VCaP (cell line): ENCODE measurements around the gene SLC1A3.

Source experiments
- H3K27ac ChIP-seq: fragments of 450-650 bp; 2 replicates; pipeline ENCODE4 v1.5.1; 2017
- CTCF ChIP-seq: fragments of 450-650 bp; conservative IDR thresholded peaks from 2 replicates; pipeline ENCODE4 v1.5.1; 2017; ENCODE audit warnings: mild to moderate bottlenecking, moderate library complexity

Gene SLC1A3

DNA sequence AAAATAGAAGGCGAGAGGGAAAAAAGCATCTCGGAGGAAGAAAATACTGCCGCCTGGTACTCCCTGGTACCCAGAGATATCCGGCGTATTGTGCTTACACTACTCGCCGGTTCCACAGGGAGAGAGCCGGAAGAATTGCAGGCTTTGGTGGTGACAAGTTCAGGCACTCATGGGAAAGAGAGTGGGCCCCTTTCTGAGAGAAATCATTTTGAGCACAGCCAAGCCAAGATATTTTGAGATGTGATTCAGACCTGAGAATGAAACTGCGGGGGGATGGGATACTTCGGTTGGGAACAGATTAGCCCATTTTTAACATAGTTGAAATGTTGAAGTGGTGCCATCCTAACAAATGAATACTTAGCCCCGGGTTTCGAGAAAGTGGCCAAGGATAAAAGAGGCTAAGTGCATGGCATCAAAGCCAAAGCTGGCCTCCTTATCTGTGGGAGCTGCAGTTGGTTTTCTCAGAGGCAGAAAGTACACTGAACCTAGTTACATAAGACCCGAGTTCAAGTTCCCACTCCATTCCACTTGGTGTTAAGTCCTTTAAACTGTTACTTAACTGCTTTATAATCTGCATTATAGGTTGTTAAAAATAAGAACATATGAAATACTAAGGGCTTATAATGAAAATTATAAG, 62.7 kb downstream of the SLC1A3 start:
- H3K27ac ChIP-seq, result no peak overlapping the region
- no peak for TF ChIP-seq CTCF

DNA sequence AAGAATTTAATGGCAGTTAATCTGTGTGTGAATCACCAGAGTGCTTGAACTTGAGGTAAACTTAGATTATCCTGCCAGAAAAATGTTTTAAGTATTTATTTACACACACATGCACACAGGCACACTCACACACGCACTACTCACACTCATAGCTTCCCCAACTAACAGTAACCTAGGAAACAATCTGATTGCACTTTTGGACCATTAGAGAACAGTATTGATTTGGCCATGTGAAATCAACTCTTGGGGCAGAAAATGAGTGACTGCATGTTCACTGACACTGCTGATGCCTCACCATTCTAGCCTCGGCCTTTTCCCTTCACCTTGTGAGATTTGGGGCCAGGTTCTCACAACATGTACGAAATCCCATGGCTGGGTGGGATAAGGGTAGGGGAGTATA, 64.1 kb downstream of the SLC1A3 start:
- H3K27ac ChIP-seq, result no peak overlapping the region
- no peak for TF ChIP-seq CTCF

DNA sequence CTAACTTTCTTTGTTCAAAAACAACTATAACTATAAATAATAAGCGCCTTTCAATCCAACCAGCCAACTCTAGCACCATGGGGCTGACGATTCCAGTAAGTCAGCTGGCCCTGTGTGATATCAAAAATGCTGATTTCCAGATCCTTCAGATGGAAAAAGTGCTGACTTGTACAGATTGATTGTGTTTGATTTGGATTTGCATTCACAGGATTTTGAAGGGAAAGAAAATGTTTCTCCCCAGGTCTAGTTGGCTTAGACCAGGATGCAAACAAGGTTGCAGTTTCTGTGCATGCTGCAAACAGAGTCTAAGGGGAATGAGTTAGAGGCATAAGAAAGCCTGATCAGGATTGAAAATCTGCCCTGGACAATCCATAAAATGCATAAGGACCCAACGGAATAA, 68.9 kb downstream of the SLC1A3 start:
- no peak for TF ChIP-seq CTCF
- H3K27ac ChIP-seq, result no peak overlapping the region

DNA sequence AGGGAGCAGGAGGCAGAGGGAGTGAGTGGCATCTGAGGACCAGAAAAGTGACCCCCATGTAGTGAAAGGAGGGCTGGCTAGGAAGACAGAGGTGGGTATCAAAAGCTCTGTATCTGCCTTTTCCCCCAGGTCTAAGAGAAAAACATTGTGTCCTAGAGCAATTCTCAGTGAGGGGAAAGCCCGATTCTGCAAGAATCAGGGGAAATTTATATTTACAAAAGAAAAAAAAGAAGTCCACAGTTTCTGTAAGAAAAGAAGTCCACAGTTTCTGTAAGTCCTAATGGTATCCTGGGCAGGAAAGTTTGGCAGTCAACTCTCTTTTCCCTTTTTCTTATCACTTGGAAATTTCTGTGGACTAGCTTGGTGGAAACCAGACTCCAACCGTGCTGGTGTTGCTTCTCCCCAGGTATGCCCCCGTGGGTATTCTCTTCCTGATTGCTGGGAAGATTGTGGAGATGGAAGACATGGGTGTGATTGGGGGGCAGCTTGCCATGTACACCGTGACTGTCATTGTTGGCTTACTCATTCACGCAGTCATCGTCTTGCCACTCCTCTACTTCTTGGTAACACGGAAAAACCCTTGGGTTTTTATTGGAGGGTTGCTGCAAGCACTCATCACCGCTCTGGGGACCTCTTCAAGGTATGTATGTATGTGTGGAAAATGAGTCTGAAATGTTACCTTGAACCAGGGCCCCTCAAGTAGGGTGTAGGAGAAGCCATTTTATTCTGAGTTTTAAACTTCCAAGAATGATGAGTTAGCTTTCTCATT, 73.0 kb downstream of the SLC1A3 start:
- no peak overlapping the region for H3K27ac ChIP-seq
- no peak for TF ChIP-seq CTCF

DNA sequence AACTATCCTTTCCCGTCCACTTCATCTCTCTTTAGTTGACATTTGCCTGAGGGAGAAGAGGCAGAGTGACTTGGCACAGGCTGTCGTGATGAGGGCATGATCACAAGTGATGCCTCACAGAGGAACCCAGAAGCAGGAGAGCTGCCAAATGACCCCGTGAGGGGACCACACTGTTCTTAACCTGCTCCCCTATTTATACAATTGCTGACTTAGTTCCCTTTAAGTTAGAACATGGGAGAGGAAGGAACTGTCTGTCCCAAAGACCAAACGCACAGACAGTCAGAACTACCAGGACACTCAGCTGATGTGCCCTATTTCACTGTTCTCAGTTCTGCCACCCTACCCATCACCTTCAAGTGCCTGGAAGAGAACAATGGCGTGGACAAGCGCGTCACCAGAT, 73.7 kb downstream of the SLC1A3 start:
- no peak overlapping the region for H3K27ac ChIP-seq
- TF ChIP-seq CTCF, result no peak

- H3K27ac ChIP-seq, result no peak overlapping the region
- TF ChIP-seq CTCF, result no peak
These were observed 75.3 kb downstream of the SLC1A3 start for GRCh38 chr5:36681711-36682110.

DNA sequence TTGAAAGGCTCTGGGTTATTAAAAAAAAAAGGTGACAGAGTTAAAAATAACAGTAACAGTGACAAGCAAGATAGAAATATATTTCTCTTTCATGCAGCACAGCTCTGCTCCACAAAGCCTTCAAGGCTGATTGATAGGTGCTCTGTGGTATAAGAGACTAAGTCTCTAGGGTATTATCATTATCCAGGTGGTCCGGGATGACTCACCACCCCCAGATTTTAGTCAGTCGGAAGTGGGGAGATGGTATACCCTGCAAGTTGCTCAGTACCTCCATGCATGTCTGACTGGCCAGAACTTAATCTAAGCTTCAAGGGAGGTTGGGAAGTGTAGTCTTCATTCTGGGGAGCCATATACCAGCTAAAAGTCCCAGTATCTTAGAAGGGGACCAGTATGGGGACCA, 76.1 kb downstream of the SLC1A3 start:
- no peak overlapping the region for H3K27ac ChIP-seq
- no peak for TF ChIP-seq CTCF
